NK-92 treated with Interleukin-12 subunit alpha and Interleukin-12 subunit beta, amount 100 ng/mL, for 24 hours (cell line): ENCODE results near the gene FOXC2.
A peak's percentile ranks its signal among the peaks of the same experiment; 100 is the strongest.

Experiments
- DNase-seq: peaks from one replicate; lab custom pipeline; 2025; lab: John Stamatoyannopoulos, UW

Gene FOXC2

GRCh38 chr16:86556576-86556975, 10.1 kb upstream of the FOXC2 start:
- DNase-seq = no peak

GRCh38 chr16:86557587-86557986, 9.0 kb upstream of the FOXC2 start:
- no peak for DNase-seq

- no peak for DNase-seq
Measured at GRCh38 chr16:86558355-86559193, 8.1 kb upstream of the FOXC2 start.

- DNase-seq = no peak
Measured at GRCh38 chr16:86559802-86560305, 6.8 kb upstream of the FOXC2 start.

GRCh38 chr16:86562356-86562755, 4.3 kb upstream of the FOXC2 start:
- DNase-seq = no peak

GRCh38 chr16:86563469-86564345, 2.9 kb upstream of the FOXC2 start:
- DNase-seq = peak; percentile 52

GRCh38 chr16:86565181-86565631, 1.4 kb upstream of the FOXC2 start:
- no peak for DNase-seq

GRCh38 chr16:86565644-86566511, 751 bp upstream of the FOXC2 start:
- DNase-seq = no peak

- no peak for DNase-seq
Measured at GRCh38 chr16:86566966-86567700, 504 bp downstream of the FOXC2 start.

GRCh38 chr16:86567701-86568581, 1.3 kb downstream of the FOXC2 start:
- DNase-seq = no peak

GRCh38 chr16:86568677-86569623, 2.3 kb downstream of the FOXC2 start:
- no peak for DNase-seq

GRCh38 chr16:86569701-86570447, 3.2 kb downstream of the FOXC2 start:
- no peak for DNase-seq

GRCh38 chr16:86570558-86571529, 4.2 kb downstream of the FOXC2 start:
- no peak for DNase-seq

- no peak for DNase-seq
Measured at GRCh38 chr16:86571530-86571915, 4.9 kb downstream of the FOXC2 start.

GRCh38 chr16:86572041-86572521, 5.5 kb downstream of the FOXC2 start:
- no peak for DNase-seq

- DNase-seq = no peak
Measured at GRCh38 chr16:86572606-86573005, 6.0 kb downstream of the FOXC2 start.

- no peak for DNase-seq
Measured at GRCh38 chr16:86573215-86573614, 6.6 kb downstream of the FOXC2 start.
